PFSK-1 (cell line): ENCODE measurements around the gene SPEF1.

Source experiments
- REST ChIP-seq, 2 experiments: IDR thresholded peaks; 2 replicates each; pipeline versions ENCODE4 v1.6.1 to v1.8.0; 2011 to 2012; ENCODE audit warnings: low read depth in 2 of 2, low read length in 2 of 2, control low read depth in 1 of 2, inconsistent platforms in 1 of 2, mild to moderate bottlenecking in 1 of 2, moderate library complexity in 1 of 2; ENCODE audit not compliant: insufficient read depth in 1 of 2
- SIN3A ChIP-seq: IDR thresholded peaks from 2 replicates; pipeline ENCODE4 v1.6.1; 2012; ENCODE audit warnings: mild to moderate bottlenecking, low read length, moderate library complexity, borderline replicate concordance; ENCODE audit not compliant: insufficient read depth

GRCh38 chr20:3800256-3800877, 19.1 kb upstream of the SPEF1 start:
- TF ChIP-seq SIN3A: no peak
- no peak for TF ChIP-seq REST (IDR thresholded peaks at IDR 0.05; ENCODE audit: insufficient read depth in 1 of 2, low read depth in 2 of 2, low read length in 2 of 2)
